NOMO-1 treated with dmso at 0.1 percent for 144 hours (cell line): Measurements from ENCODE around the gene IQCF6.
"Not testable (repeated sequence)": the region's sequence is repeated elsewhere in the genome, so short reads cannot be mapped to it uniquely, and the experiment has no call there.

Source experiments
- DNase-seq: peaks from one replicate; lab custom pipeline; 2025; ENCODE audit not compliant: unreplicated experiment; lab: John Stamatoyannopoulos, UW

Gene IQCF6

GRCh38 chr3:51779137-51779536 lies at the start of gene IQCF6:
TSS of gene IQCF6 (minus strand) at chr3:51779237. CDS start at chr3:51779224, 13 bp downstream.
- no peak for DNase-seq

- DNase-seq, result no peak
These were observed 49.3 kb upstream of the IQCF6 start for GRCh38 chr3:51828297-51828696.

GRCh38 chr3:51819709-51820406 lies 40.8 kb upstream of the IQCF6 start:
- no peak for DNase-seq

- no peak for DNase-seq
These were observed 40.1 kb upstream of the IQCF6 start for GRCh38 chr3:51819151-51819550.

GRCh38 chr3:51817375-51817774 lies 38.3 kb upstream of the IQCF6 start:
- no peak for DNase-seq

GRCh38 chr3:51816723-51817122 lies 37.7 kb upstream of the IQCF6 start:
- no peak for DNase-seq

- DNase-seq, result no peak
These were observed 36.6 kb upstream of the IQCF6 start for GRCh38 chr3:51815614-51816013.

- DNase-seq, result no peak
These were observed 35.0 kb upstream of the IQCF6 start for GRCh38 chr3:51814034-51814433.

- no peak for DNase-seq
These were observed 34.5 kb upstream of the IQCF6 start for GRCh38 chr3:51813539-51813938.

GRCh38 chr3:51808934-51809333 lies 29.9 kb upstream of the IQCF6 start:
- DNase-seq, result no peak

- no peak for DNase-seq
These were observed 23.2 kb upstream of the IQCF6 start for GRCh38 chr3:51802106-51802703.

GRCh38 chr3:51800750-51801125 lies 21.7 kb upstream of the IQCF6 start:
- DNase-seq, result no peak

- peak; percentile 15 for DNase-seq
These were observed 21.1 kb upstream of the IQCF6 start for GRCh38 chr3:51799879-51800749.

- DNase-seq, result no peak
These were observed 19.4 kb upstream of the IQCF6 start for GRCh38 chr3:51798411-51798963.

GRCh38 chr3:51796854-51797253 lies 17.8 kb upstream of the IQCF6 start:
- DNase-seq, result no peak

- DNase-seq, result no peak
These were observed 15.2 kb upstream of the IQCF6 start for GRCh38 chr3:51794206-51794605.

- no peak for DNase-seq
These were observed 13.2 kb upstream of the IQCF6 start for GRCh38 chr3:51792206-51792605.

GRCh38 chr3:51789437-51789836 lies 10.4 kb upstream of the IQCF6 start:
- no peak for DNase-seq

- not testable (repeated sequence) for DNase-seq
These were observed 8.5 kb upstream of the IQCF6 start for GRCh38 chr3:51787576-51787975.

- DNase-seq, result no peak
These were observed 7.2 kb upstream of the IQCF6 start for GRCh38 chr3:51786267-51786666.

GRCh38 chr3:51778554-51778953 lies 483 bp downstream of the IQCF6 start:
- DNase-seq, result no peak

- DNase-seq, result no peak
These were observed 1.1 kb downstream of the IQCF6 start for GRCh38 chr3:51777985-51778384.
